ENCODE results near the gene SOD1.

DNA sequence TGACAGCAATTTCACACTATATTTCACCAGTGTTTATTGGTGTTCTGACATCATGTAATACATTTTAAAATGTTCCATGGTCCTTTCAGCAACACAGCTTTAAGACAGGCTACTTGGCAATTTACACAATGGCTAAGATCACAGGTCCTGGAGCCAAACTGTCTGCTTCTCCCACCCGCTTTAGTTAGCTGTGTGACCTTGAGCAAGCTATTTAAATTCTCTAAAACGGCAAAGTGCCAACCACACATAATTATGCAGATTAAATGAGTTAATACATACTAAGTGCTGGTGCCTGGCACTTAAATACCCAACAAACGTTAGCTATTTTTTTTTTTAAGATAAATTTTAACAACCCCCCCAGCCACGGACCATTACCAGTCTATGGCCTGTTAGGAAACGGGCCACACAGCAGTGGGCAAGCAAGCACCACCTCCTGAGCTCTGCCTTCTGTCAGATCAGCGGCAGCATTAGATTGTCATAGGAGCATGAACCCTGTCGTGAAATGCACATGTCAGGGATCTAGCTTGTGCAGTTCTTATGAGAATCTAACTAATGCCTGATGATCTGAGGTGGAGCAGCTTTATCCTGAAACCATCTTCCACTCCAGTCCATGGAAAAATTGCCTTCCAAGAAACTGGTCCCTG, 26.9 kb downstream of the SOD1 start:
- TF ChIP-seq, protein P1, sequence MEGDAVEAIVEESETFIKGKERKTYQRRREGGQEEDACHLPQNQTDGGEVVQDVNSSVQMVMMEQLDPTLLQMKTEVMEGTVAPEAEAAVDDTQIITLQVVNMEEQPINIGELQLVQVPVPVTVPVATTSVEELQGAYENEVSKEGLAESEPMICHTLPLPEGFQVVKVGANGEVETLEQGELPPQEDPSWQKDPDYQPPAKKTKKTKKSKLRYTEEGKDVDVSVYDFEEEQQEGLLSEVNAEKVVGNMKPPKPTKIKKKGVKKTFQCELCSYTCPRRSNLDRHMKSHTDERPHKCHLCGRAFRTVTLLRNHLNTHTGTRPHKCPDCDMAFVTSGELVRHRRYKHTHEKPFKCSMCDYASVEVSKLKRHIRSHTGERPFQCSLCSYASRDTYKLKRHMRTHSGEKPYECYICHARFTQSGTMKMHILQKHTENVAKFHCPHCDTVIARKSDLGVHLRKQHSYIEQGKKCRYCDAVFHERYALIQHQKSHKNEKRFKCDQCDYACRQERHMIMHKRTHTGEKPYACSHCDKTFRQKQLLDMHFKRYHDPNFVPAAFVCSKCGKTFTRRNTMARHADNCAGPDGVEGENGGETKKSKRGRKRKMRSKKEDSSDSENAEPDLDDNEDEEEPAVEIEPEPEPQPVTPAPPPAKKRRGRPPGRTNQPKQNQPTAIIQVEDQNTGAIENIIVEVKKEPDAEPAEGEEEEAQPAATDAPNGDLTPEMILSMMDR (conservative IDR thresholded peaks at IDR 0.05; ENCODE audit: low read depth, low read length), result no peak
- no peak for TF ChIP-seq EZH2 (IDR thresholded peaks at IDR 0.05; ENCODE audit: borderline replicate concordance, low read depth, low read length, poor library complexity, severe bottlenecking)

All from A673 (cell line).